ENCODE measurements around the gene CDC27.
"Not testable (repeated sequence)": the region's sequence is repeated elsewhere in the genome, so short reads cannot be mapped to it uniquely, and the experiment has no call there.

CDC27 gene

GRCh38 chr17:47176389-47176826 is 12.7 kb downstream of the CDC27 start:
- ATAC-seq, result no peak
- TF ChIP-seq ZNF565 (CRISPR knock-in tag; conservative IDR thresholded peaks at IDR 0.05; ENCODE audit: low read depth), result no peak
- TF ChIP-seq SNAI2 (CRISPR knock-in tag; IDR thresholded peaks at IDR 0.05), result no peak
- peak; percentile 29; the same call in 1 of the 2 replicates for TF ChIP-seq ZFP30 (CRISPR knock-in tag; IDR thresholded peaks at IDR 0.05)

DNA sequence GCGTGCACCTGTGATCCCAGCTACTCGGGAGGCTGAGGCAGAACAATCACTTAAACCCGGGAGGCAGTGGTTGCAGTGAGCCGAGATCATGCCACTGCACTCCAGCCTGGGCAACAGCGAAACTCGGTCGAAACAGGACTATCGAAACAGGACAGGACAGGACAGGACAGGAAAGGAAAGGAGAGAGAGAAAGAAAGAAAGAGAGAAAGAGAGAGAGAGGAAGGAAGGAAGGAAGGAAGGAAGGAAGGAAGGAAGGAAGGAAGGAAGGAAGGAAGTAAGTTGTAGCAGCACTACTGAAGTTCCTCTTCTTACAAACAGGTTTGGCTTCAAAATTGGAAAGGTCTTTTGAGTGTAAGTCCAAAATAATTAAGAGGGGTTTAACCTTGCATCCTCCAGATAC is 14.3 kb downstream of the CDC27 start:
- not testable (repeated sequence) for ATAC-seq

GRCh38 chr17:47172696-47173565 is 16.2 kb downstream of the CDC27 start:
- TF ChIP-seq GLIS3 (CRISPR knock-in tag; IDR thresholded peaks at IDR 0.05) (no peak), ZNF565 (CRISPR knock-in tag; conservative IDR thresholded peaks at IDR 0.05; ENCODE audit: low read depth) (no peak), ZNF8 (CRISPR knock-in tag; IDR thresholded peaks at IDR 0.05) (no peak), ZFP3 (CRISPR knock-in tag; IDR thresholded peaks at IDR 0.05) (no peak), BACH2 (CRISPR knock-in tag; IDR thresholded peaks at IDR 0.05; ENCODE audit: borderline replicate concordance) (no peak), TOX (CRISPR knock-in tag; IDR thresholded peaks at IDR 0.05; ENCODE audit: borderline replicate concordance) (no peak), CREB5 (CRISPR knock-in tag; IDR thresholded peaks at IDR 0.05; ENCODE audit: low read depth) (no peak), TCF4 (CRISPR knock-in tag; IDR thresholded peaks at IDR 0.05; ENCODE audit: borderline replicate concordance) (no peak), ISL1 (CRISPR knock-in tag; IDR thresholded peaks at IDR 0.05) (no peak)
- TF ChIP-seq, protein P1, sequence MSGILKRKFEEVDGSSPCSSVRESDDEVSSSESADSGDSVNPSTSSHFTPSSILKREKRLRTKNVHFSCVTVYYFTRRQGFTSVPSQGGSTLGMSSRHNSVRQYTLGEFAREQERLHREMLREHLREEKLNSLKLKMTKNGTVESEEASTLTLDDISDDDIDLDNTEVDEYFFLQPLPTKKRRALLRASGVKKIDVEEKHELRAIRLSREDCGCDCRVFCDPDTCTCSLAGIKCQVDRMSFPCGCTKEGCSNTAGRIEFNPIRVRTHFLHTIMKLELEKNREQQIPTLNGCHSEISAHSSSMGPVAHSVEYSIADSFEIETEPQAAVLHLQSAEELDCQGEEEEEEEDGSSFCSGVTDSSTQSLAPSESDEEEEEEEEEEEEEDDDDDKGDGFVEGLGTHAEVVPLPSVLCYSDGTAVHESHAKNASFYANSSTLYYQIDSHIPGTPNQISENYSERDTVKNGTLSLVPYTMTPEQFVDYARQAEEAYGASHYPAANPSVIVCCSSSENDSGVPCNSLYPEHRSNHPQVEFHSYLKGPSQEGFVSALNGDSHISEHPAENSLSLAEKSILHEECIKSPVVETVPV (CRISPR knock-in tag; IDR thresholded peaks at IDR 0.05), result no peak
- TF ChIP-seq, protein P2, sequence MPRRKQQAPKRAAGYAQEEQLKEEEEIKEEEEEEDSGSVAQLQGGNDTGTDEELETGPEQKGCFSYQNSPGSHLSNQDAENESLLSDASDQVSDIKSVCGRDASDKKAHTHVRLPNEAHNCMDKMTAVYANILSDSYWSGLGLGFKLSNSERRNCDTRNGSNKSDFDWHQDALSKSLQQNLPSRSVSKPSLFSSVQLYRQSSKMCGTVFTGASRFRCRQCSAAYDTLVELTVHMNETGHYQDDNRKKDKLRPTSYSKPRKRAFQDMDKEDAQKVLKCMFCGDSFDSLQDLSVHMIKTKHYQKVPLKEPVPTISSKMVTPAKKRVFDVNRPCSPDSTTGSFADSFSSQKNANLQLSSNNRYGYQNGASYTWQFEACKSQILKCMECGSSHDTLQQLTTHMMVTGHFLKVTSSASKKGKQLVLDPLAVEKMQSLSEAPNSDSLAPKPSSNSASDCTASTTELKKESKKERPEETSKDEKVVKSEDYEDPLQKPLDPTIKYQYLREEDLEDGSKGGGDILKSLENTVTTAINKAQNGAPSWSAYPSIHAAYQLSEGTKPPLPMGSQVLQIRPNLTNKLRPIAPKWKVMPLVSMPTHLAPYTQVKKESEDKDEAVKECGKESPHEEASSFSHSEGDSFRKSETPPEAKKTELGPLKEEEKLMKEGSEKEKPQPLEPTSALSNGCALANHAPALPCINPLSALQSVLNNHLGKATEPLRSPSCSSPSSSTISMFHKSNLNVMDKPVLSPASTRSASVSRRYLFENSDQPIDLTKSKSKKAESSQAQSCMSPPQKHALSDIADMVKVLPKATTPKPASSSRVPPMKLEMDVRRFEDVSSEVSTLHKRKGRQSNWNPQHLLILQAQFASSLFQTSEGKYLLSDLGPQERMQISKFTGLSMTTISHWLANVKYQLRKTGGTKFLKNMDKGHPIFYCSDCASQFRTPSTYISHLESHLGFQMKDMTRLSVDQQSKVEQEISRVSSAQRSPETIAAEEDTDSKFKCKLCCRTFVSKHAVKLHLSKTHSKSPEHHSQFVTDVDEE (CRISPR knock-in tag; IDR thresholded peaks at IDR 0.05), result no peak
- no peak for ATAC-seq

DNA sequence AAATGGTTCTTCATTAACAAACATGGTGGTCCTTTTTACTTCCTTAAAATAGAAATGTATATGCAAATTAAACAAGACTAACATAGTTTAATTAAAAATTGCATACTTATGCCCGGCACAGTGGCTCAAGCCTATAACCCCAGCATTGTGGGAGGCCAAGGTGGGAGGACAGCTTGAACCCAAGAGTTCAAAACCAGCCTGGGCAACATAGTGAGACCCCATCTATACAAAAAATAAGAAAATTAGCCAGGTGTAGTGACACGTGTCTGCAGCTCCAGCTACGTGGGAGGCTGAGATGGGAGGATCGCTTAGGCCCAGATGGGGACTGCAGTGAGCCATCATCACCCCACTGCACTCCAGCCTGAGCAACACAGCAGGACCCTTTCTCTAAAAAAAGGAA is 18.4 kb downstream of the CDC27 start:
- no peak for ATAC-seq
- TF ChIP-seq ZFP30 (CRISPR knock-in tag; IDR thresholded peaks at IDR 0.05), result no peak
- TF ChIP-seq BACH2 (CRISPR knock-in tag; IDR thresholded peaks at IDR 0.05; ENCODE audit: borderline replicate concordance), result no peak
- no peak for TF ChIP-seq ZNF8 (CRISPR knock-in tag; IDR thresholded peaks at IDR 0.05)
- TF ChIP-seq, protein P2 (CRISPR knock-in tag; IDR thresholded peaks at IDR 0.05), result no peak
- no peak for TF ChIP-seq ISL1 (CRISPR knock-in tag; IDR thresholded peaks at IDR 0.05)
- TF ChIP-seq, protein P3, sequence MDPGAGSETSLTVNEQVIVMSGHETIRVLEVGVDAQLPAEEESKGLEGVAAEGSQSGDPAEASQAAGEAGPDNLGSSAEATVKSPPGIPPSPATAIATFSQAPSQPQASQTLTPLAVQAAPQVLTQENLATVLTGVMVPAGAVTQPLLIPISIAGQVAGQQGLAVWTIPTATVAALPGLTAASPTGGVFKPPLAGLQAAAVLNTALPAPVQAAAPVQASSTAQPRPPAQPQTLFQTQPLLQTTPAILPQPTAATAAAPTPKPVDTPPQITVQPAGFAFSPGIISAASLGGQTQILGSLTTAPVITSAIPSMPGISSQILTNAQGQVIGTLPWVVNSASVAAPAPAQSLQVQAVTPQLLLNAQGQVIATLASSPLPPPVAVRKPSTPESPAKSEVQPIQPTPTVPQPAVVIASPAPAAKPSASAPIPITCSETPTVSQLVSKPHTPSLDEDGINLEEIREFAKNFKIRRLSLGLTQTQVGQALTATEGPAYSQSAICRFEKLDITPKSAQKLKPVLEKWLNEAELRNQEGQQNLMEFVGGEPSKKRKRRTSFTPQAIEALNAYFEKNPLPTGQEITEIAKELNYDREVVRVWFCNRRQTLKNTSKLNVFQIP (CRISPR knock-in tag; IDR thresholded peaks at IDR 0.05; ENCODE audit: borderline replicate concordance, low read depth), result no peak
- TF ChIP-seq ZFP3 (CRISPR knock-in tag; IDR thresholded peaks at IDR 0.05), result no peak
- no peak for TF ChIP-seq OSR1 (CRISPR knock-in tag; IDR thresholded peaks at IDR 0.05)
- TF ChIP-seq ZNF565 (CRISPR knock-in tag; conservative IDR thresholded peaks at IDR 0.05; ENCODE audit: low read depth), result no peak
- TF ChIP-seq PPARA (CRISPR knock-in tag; IDR thresholded peaks at IDR 0.05; ENCODE audit: borderline replicate concordance), result no peak
- TF ChIP-seq ESRRG (CRISPR knock-in tag; IDR thresholded peaks at IDR 0.05), result no peak
- TF ChIP-seq ZC3H10 (CRISPR knock-in tag; IDR thresholded peaks at IDR 0.05), result no peak
- TF ChIP-seq GLIS3 (CRISPR knock-in tag; IDR thresholded peaks at IDR 0.05), result no peak

DNA sequence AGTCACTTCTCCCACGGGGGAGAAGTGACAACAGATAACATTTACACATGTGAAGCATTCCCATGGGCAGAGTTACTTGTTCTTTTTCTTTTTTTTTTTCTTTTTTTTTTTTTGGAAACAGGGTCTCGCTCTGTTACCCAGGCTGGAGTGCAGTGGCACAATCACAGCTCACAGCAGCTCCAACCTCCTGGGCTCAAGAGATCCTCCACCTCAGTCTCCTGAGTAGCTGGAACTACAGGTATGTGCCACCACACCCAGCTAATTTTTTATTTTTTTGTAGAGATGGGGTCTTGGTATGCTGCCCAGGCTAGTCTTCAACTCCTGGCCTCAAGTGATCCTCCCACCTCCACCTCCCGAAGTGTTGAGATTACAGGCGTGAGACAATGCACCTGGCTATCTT is 20.2 kb downstream of the CDC27 start:
- ATAC-seq, result not testable (repeated sequence)

DNA sequence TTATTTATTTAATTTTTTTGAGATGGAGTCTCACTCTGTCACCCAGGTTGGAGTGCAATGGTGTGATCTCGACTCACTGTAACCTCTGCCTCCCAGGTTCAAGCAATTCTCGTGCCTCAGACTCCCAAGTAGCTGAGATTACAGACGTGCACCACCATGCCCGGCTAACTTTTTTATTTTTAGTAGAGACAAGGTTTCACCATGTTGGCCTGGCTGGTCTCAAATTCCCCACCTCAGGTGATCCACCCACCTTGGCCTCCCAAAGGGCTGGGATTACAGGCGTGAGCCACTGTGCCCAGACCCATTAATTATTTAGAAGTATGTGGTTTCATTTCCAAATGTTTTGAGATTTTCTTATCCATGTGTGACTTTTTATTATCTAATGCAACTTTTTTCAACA is 22.2 kb downstream of the CDC27 start:
- not testable (repeated sequence) for ATAC-seq
